Neural progenitor cell (in vitro differentiated cells): Measurements from ENCODE around the gene UQCRQ.

Experiments used
- CTCF ChIP-seq: fragments of 200-600 bp; sonication (generic); IDR thresholded peaks from 2 replicates; pipeline ENCODE4 v1.5.1; 2017; ENCODE audit warnings: antibody characterized with exemption, mild to moderate bottlenecking
- EZH2phosphoT487 ChIP-seq: fragments of 200-600 bp; sonication (generic); IDR thresholded peaks from 2 replicates; pipeline ENCODE4 v1.6.1; 2017; ENCODE audit warnings: antibody characterized with exemption

- TF ChIP-seq CTCF: no peak
- TF ChIP-seq EZH2phosphoT487: no peak
These were observed 49.6 kb downstream of the UQCRQ start for GRCh38 chr5:132916086-132916485.
